Mesendoderm (in vitro differentiated cells): ENCODE measurements around the gene SLC16A6.

Source experiments
- DNase-seq: peaks from one replicate; pipeline ENCODE4 v3.0.0; 2013
- H2AK5ac ChIP-seq: 2 replicates; pipeline ENCODE4 v1.6.1; 2013; ENCODE audit warnings: low read length, inconsistent platforms
- H2BK120ac ChIP-seq: 2 replicates; pipeline ENCODE4 v1.6.1; 2013; ENCODE audit warnings: low read depth, mild to moderate bottlenecking, low read length, moderate library complexity, mixed read lengths
- H2BK15ac ChIP-seq: replicated peaks from 2 replicates; pipeline ENCODE4 v1.6.1; 2013; ENCODE audit warnings: low read depth, mild to moderate bottlenecking, moderate library complexity
- H2BK5ac ChIP-seq: 2 replicates; pipeline ENCODE4 v1.6.1; 2013; ENCODE audit warnings: low read length, inconsistent platforms
- H3K18ac ChIP-seq: 2 replicates; pipeline ENCODE4 v1.6.1; 2013; ENCODE audit warnings: mild to moderate bottlenecking, low read length, mixed read lengths
- H3K23ac ChIP-seq: one replicate; pipeline ENCODE4 v1.6.1; 2013; ENCODE audit warnings: low read length
- H3K27ac ChIP-seq: 2 replicates; pipeline ENCODE4 v1.5.1; 2013; ENCODE audit warnings: low read depth, mild to moderate bottlenecking, inconsistent platforms, low read length, moderate library complexity
- H3K27me3 ChIP-seq: 2 replicates; pipeline ENCODE4 v1.6.1; 2013; ENCODE audit warnings: low read length, control low read depth, mild to moderate bottlenecking, inconsistent platforms; ENCODE audit not compliant: insufficient read depth, poor library complexity
- H3K36me3 ChIP-seq: 2 replicates; pipeline ENCODE4 v1.6.1; 2013; ENCODE audit warnings: low read length, inconsistent platforms; ENCODE audit not compliant: control insufficient read depth, insufficient read depth
- H3K4ac ChIP-seq: one replicate; pipeline ENCODE4 v1.6.1; 2013; ENCODE audit warnings: low read depth, mild to moderate bottlenecking, low read length, moderate library complexity
- H3K4me1 ChIP-seq: 2 replicates; pipeline ENCODE4 v1.6.1; 2013; ENCODE audit warnings: low read depth, low read length, inconsistent platforms; ENCODE audit not compliant: control insufficient read depth
- H3K4me2 ChIP-seq: 2 replicates; pipeline ENCODE4 v1.6.1; 2013; ENCODE audit warnings: low read length
- H3K4me3 ChIP-seq: 2 replicates; pipeline ENCODE4 v1.5.1; 2013; ENCODE audit warnings: mild to moderate bottlenecking, low read length
- H3K56ac ChIP-seq: one replicate; pipeline ENCODE4 v1.6.1; 2013; ENCODE audit warnings: low read length
- H3K79me1 ChIP-seq: 2 replicates; pipeline ENCODE4 v1.6.1; 2013; ENCODE audit warnings: low read length, inconsistent platforms
- H3K79me2 ChIP-seq: 2 replicates; pipeline ENCODE4 v1.6.1; 2013; ENCODE audit warnings: mild to moderate bottlenecking, low read length; ENCODE audit not compliant: control insufficient read depth, insufficient read depth
- H3K9ac ChIP-seq: 2 replicates; pipeline ENCODE4 v1.6.1; 2013; ENCODE audit warnings: low read length, inconsistent platforms
- H4K5ac ChIP-seq: one replicate; pipeline ENCODE4 v1.6.1; 2013; ENCODE audit warnings: low read length
- H4K8ac ChIP-seq: one replicate; pipeline ENCODE4 v1.6.1; 2013; ENCODE audit warnings: low read depth, mild to moderate bottlenecking, control low read depth, low read length, moderate library complexity
- WGBS: extraction: QIAGEN DNeasy Blood & Tissue Kit; methylation state at CpG from one replicate; pipeline ENCODE4 v1.1.7; 2013; ENCODE audit warnings: low lambda C conversion rate, missing lambda C conversion rate; ENCODE audit not compliant: insufficient coverage; ENCODE audit errors: extremely low coverage; 5-methylcytosine and 5-hydroxymethylcytosine counted together

The SLC16A6 gene

DNA sequence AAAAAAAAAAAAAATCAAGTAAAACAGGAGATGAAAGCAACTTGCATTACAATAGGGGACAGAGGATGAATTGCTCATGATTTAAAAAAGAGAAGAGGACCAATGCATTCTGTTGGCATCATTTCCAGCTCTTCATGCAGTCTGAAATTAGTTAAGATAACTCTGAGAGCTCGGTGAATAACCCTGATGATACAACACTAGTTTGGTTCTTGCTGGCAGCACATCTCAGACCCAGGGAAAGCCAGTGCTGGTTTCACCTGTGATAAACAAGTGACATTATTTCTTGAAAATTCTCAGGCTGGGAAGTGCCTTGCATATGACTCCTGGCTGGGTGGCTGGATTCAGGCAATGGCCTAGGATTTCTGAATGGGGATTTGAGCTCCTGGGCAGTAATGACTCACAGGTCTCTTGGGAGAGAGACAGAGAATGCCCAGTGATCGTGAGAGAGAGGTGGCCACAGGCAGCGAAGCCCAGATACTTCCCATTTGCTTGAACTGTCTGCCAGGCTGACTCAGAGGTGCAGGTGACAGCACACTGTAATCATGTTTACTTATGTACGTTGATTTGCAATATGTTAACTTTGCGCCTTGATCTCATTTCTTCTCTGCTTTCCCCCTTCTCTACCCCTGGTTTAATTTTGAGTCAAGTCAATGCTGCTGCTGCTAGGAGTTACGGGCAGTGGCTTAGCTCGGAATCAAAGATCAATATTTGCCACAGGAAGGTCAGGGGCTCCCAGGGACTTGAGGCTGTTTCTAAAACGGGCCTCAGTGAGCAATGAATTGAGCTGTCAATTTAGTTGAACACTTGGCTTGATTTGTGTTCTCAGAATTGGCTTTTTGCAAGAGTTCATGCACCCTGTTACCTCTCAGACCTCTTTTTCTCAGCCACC is 27.4 kb upstream of the SLC16A6 start:
- H4K8ac ChIP-seq: no peak overlapping the region
- H3K27me3 ChIP-seq: no peaks in the 10 kb centered on the region
- no peak overlapping the region for H3K9ac ChIP-seq
- H3K4ac ChIP-seq: no peak overlapping the region
- no peak for DNase-seq
- no peak overlapping the region for H2BK5ac ChIP-seq
- no peak overlapping the region for H2BK15ac ChIP-seq
- H3K4me3 ChIP-seq: no peak overlapping the region
- no peaks in the 10 kb centered on the region for H3K79me1 ChIP-seq
- H4K5ac ChIP-seq: no peak overlapping the region
- no peak overlapping the region for H2AK5ac ChIP-seq
- WGBS: no CpG with 5 or more reads among the region's 8 CpGs
- H3K36me3 ChIP-seq: no peaks in the 10 kb centered on the region
- no peaks in the 10 kb centered on the region for H3K79me2 ChIP-seq
- H2BK120ac ChIP-seq: no peak overlapping the region
- no peak overlapping the region for H3K18ac ChIP-seq
- peak overlapping the region; percentile 45 for H3K23ac ChIP-seq
- peaks cover 4% of the 10 kb centered on the region for H3K4me1 ChIP-seq
- no peak overlapping the region for H3K27ac ChIP-seq
- H3K56ac ChIP-seq: no peak overlapping the region
- no peak overlapping the region for H3K4me2 ChIP-seq

DNA sequence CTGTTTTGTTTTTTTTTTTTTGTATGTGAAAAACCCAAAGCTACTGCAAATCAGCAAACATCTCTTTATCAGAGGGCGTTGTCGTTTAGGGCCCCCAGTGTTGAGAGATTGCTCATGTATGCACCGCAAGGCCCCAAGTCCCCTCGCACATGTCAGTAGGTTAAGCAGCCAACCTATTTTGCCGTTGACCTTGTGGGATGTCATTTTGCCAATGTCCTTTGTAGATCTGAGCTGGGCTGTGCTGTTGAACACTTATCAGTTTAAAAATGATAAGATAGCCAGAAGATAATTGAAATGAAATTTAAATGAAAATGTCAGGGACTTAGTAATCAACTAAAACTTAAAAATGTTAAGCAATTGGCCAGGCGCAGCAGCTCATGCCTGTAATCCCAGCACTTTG is 26.5 kb upstream of the SLC16A6 start:
- H3K4me1 ChIP-seq: peaks cover 4% of the 10 kb centered on the region
- no peak overlapping the region for H2BK120ac ChIP-seq
- DNase-seq: no peak
- H3K4me3 ChIP-seq: no peak overlapping the region
- H2AK5ac ChIP-seq: no peak overlapping the region
- no peak overlapping the region for H2BK15ac ChIP-seq
- H4K5ac ChIP-seq: no peak overlapping the region
- no peaks in the 10 kb centered on the region for H3K79me2 ChIP-seq
- H3K27me3 ChIP-seq: no peaks in the 10 kb centered on the region
- WGBS: no CpG with 5 or more reads among the region's 6 CpGs
- no peak overlapping the region for H3K56ac ChIP-seq
- no peak overlapping the region for H4K8ac ChIP-seq
- no peak overlapping the region for H3K18ac ChIP-seq
- no peaks in the 10 kb centered on the region for H3K79me1 ChIP-seq
- H3K4me2 ChIP-seq: no peak overlapping the region
- no peak overlapping the region for H3K9ac ChIP-seq
- no peak overlapping the region for H3K27ac ChIP-seq
- H3K4ac ChIP-seq: no peak overlapping the region
- H3K23ac ChIP-seq: no peak overlapping the region
- no peak overlapping the region for H2BK5ac ChIP-seq
- no peaks in the 10 kb centered on the region for H3K36me3 ChIP-seq

DNA sequence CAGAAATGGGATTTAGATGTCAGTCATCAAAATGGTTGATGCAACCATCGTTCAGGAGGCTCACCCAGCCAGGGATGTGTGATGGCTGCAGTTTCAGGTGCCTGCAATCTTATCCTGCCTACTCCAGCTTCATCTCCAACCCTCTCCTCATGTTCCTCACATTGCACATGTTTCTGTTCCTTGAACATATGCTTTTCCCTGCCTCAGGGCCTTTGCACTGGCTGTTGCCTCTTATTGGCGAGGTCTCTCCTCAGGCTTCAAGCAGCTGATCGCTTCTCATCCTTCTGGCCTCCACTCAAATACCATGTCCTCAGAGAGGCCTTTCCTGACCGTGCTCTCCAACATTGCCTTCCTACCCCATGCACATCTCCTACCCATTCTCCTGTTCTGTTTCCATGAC is 25.0 kb upstream of the SLC16A6 start:
- WGBS: no CpG with 5 or more reads among the region's 4 CpGs

DNA sequence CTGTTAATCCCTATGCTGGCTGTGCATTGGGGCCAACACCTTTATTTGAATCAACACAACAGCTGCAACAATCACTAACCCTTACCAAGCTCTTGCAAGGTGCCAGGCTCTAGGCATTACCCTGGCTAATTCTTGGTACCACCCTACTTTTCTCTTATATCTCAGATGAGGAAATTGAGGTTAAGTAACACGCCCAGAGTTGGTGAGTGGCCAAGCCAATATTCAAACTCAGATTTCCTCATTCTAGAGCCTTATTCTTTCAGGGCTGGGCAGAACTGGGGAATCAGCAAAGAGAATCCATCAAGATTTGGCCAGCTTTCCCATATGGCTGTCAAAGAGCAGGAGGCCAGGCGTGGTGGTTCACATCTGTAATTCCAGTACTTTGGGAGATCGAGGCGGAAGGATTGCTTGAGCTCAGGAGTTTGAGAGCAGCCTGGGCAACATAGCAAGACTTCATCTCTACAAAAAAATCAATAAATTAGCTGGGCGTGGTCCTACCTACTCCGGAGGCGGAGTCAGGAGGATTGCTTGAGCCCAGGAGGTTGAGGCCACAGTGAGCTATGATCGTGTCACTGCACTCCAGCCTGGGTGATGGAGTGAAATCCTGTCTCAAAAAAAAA is 24.1 kb upstream of the SLC16A6 start:
- H3K4me1 ChIP-seq: peaks cover 2% of the 10 kb centered on the region
- H2BK120ac ChIP-seq: no peak overlapping the region
- WGBS: no CpG with 5 or more reads among the region's 8 CpGs

More for the DNA sequence above, 25.0 kb upstream of the SLC16A6 start:
- H2BK120ac ChIP-seq: no peak overlapping the region
- H3K27ac ChIP-seq: no peak overlapping the region
- no peak for DNase-seq
- H3K4me1 ChIP-seq: peaks cover 2% of the 10 kb centered on the region
- H3K79me2 ChIP-seq: no peaks in the 10 kb centered on the region
- H3K56ac ChIP-seq: no peak overlapping the region
- no peak overlapping the region for H2BK15ac ChIP-seq
- H3K79me1 ChIP-seq: no peaks in the 10 kb centered on the region
- H3K4me2 ChIP-seq: no peak overlapping the region
- H3K4ac ChIP-seq: no peak overlapping the region
- no peak overlapping the region for H3K9ac ChIP-seq
- no peak overlapping the region for H3K4me3 ChIP-seq
- H3K18ac ChIP-seq: no peak overlapping the region
- H2AK5ac ChIP-seq: no peak overlapping the region
- H2BK5ac ChIP-seq: no peak overlapping the region
- H3K36me3 ChIP-seq: no peaks in the 10 kb centered on the region
- H4K5ac ChIP-seq: no peak overlapping the region
- no peak overlapping the region for H4K8ac ChIP-seq
- H3K23ac ChIP-seq: no peak overlapping the region
- no peaks in the 10 kb centered on the region for H3K27me3 ChIP-seq

DNA sequence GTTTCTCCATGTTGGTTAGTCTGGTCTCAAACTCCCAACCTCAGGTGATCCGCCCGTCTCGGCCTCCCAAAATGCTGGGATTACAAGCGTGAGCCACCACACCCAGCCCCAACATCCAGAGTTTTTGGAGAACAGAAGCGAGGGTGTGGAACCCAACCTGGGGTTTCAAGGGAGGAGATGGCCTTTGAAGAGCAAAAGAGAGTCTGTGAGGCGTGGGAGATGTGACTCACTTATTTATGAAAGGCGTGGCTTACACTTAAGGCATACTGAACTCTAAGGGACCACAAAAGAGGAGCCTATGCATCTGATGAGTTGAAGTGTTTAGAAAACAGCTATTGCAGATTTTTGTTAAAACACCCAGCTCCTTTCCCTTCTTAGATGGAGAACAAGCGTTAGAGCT is 19.2 kb upstream of the SLC16A6 start:
- no peaks in the 10 kb centered on the region for H3K79me2 ChIP-seq
- H3K4ac ChIP-seq: no peak overlapping the region
- no peak overlapping the region for H3K4me3 ChIP-seq
- H2BK5ac ChIP-seq: no peak overlapping the region
- H3K27ac ChIP-seq: no peak overlapping the region
- H2BK120ac ChIP-seq: no peak overlapping the region
- no peaks in the 10 kb centered on the region for H3K36me3 ChIP-seq
- no peak overlapping the region for H2BK15ac ChIP-seq
- H3K4me2 ChIP-seq: no peak overlapping the region
- H4K5ac ChIP-seq: no peak overlapping the region
- no peak overlapping the region for H3K9ac ChIP-seq
- no peak overlapping the region for H3K18ac ChIP-seq
- no peaks in the 10 kb centered on the region for H3K27me3 ChIP-seq
- H2AK5ac ChIP-seq: no peak overlapping the region
- no peak overlapping the region for H3K56ac ChIP-seq
- H3K23ac ChIP-seq: no peak overlapping the region
- no peak for DNase-seq
- no peak overlapping the region for H4K8ac ChIP-seq
- WGBS: no CpG with 5 or more reads among the region's 8 CpGs
- H3K4me1 ChIP-seq: no peaks in the 10 kb centered on the region
- H3K79me1 ChIP-seq: no peaks in the 10 kb centered on the region

More for the DNA sequence above, 24.1 kb upstream of the SLC16A6 start:
- H3K79me1 ChIP-seq: no peaks in the 10 kb centered on the region
- H4K8ac ChIP-seq: no peak overlapping the region
- DNase-seq: no peak
- no peak overlapping the region for H3K23ac ChIP-seq
- no peak overlapping the region for H2BK15ac ChIP-seq
- no peak overlapping the region for H3K27ac ChIP-seq
- no peak overlapping the region for H3K18ac ChIP-seq
- H3K9ac ChIP-seq: no peak overlapping the region
- H3K56ac ChIP-seq: no peak overlapping the region
- H3K4me2 ChIP-seq: no peak overlapping the region
- H3K4ac ChIP-seq: no peak overlapping the region
- no peaks in the 10 kb centered on the region for H3K36me3 ChIP-seq
- H3K27me3 ChIP-seq: no peaks in the 10 kb centered on the region
- H4K5ac ChIP-seq: no peak overlapping the region
- no peak overlapping the region for H2BK5ac ChIP-seq
- no peaks in the 10 kb centered on the region for H3K79me2 ChIP-seq
- no peak overlapping the region for H3K4me3 ChIP-seq
- H2AK5ac ChIP-seq: no peak overlapping the region
